Measurements from ENCODE around the gene ATP10A.

Gene ATP10A

DNA sequence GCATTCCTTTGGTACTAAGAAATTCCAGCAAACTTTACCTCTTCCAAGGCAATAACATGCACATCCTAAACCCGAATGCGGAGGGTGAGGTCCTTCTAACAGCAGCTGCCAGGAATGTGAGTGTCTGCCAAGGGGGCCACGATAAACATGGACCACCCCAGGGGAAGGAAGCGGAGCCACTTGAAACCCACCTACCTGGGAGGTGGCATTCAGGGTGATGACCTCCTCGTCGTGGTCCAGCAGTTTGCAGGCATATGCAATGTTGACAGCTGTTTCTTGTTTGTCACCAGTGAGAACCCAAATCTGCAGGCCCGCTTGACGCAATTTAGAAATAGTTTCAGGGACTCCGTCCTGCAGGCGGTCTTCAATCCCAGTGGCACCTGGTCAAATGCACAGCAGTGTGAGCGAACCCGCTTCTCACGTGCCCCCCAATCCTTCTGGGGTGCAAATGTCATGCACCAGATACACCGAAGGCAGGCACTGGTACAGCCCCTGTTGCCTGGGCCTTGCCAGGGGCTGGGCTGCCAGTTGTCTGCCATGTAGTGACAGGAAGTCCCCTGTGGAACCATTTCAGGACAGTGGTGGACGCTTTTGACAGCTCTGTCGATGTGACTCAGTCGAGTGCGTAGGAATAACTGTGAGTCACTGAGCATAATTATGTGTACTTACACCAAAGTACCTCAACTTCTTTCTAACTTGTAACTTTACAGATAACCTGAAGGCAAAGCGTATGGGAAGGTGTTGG lies 161.2 kb downstream of the ATP10A start:
- Histone ChIP-seq H3K4me1 (no peaks in the 10 kb centered on the region), H2AFZ (no peak overlapping the region), H3K9me3 (ENCODE audit: control insufficient read depth, low read length) (no peaks in the 10 kb centered on the region), H3K36me3 (ENCODE audit: control insufficient read depth, insufficient read depth, low read length) (no peaks in the 10 kb centered on the region), H3K79me2 (no peaks in the 10 kb centered on the region), H3K27ac (no peak overlapping the region), H3K9ac (no peak overlapping the region), H3K4me3 (ENCODE audit: low read depth, low read length) (no peak overlapping the region), H3K4me2 (ENCODE audit: low read length) (no peak overlapping the region), H3K27me3 (ENCODE audit: control insufficient read depth, insufficient read depth, low read length) (no peaks in the 10 kb centered on the region)
- TF ChIP-seq, protein P1, sequence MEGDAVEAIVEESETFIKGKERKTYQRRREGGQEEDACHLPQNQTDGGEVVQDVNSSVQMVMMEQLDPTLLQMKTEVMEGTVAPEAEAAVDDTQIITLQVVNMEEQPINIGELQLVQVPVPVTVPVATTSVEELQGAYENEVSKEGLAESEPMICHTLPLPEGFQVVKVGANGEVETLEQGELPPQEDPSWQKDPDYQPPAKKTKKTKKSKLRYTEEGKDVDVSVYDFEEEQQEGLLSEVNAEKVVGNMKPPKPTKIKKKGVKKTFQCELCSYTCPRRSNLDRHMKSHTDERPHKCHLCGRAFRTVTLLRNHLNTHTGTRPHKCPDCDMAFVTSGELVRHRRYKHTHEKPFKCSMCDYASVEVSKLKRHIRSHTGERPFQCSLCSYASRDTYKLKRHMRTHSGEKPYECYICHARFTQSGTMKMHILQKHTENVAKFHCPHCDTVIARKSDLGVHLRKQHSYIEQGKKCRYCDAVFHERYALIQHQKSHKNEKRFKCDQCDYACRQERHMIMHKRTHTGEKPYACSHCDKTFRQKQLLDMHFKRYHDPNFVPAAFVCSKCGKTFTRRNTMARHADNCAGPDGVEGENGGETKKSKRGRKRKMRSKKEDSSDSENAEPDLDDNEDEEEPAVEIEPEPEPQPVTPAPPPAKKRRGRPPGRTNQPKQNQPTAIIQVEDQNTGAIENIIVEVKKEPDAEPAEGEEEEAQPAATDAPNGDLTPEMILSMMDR (IDR thresholded peaks at IDR 0.05) = no peak

DNA sequence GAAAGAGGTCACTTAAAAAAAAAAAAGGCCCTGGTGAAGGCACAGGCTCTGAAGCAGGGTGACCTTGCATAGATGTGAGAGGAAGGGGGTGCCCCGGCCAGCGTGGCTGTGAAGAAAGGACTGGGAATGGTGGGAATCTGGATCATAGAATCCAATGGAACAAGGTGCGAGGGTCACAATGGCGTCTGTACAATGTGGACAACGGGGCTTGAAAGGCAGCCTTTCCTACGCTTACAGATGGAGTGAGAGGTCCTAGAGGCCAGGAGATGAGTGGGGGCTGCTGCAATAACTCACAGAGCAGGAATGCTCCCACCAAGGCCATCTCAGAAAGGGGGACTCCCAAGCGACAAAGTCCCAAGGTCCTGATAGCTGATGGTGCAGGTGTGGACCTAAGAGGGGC lies 162.2 kb downstream of the ATP10A start:
- H3K36me3 ChIP-seq (ENCODE audit: control insufficient read depth, insufficient read depth, low read length) = no peaks in the 10 kb centered on the region
- H3K4me3 ChIP-seq (ENCODE audit: low read depth, low read length) = no peak overlapping the region
- H3K27me3 ChIP-seq (ENCODE audit: control insufficient read depth, insufficient read depth, low read length) = no peaks in the 10 kb centered on the region
- no peak overlapping the region for H2AFZ ChIP-seq
- no peaks in the 10 kb centered on the region for H3K9me3 ChIP-seq (ENCODE audit: control insufficient read depth, low read length)
- H3K4me2 ChIP-seq (ENCODE audit: low read length) = no peak overlapping the region
- TF ChIP-seq, protein P1 (IDR thresholded peaks at IDR 0.05) = no peak
- no peak overlapping the region for H3K27ac ChIP-seq
- no peaks in the 10 kb centered on the region for H3K4me1 ChIP-seq
- no peaks in the 10 kb centered on the region for H3K79me2 ChIP-seq
- no peak overlapping the region for H3K9ac ChIP-seq

DNA sequence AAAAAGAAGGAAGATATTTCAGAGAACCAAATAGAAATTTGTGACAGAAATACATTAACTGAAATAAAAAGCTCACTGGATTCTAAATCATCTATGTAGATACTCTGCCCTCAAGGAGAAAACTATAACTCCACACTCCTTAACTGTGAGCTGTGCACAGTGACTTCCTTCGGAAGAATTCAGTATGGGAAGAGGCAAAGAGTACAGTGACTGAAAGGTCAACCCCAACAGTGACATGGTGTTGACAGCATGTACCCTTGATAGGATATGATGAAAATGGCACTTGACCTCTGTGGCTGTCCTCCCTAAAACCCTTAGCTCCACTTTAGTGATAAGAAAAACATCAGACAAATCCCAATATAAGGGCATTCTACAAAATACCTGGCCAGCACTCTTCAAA lies 165.5 kb downstream of the ATP10A start:
- H3K27ac ChIP-seq = no peak overlapping the region
- H3K36me3 ChIP-seq (ENCODE audit: control insufficient read depth, insufficient read depth, low read length) = no peaks in the 10 kb centered on the region
- H3K4me2 ChIP-seq (ENCODE audit: low read length) = no peak overlapping the region
- H3K4me3 ChIP-seq (ENCODE audit: low read depth, low read length) = no peak overlapping the region
- no peaks in the 10 kb centered on the region for H3K79me2 ChIP-seq
- H2AFZ ChIP-seq = no peak overlapping the region
- TF ChIP-seq, protein P1 (IDR thresholded peaks at IDR 0.05) = no peak
- no peaks in the 10 kb centered on the region for H3K4me1 ChIP-seq
- H3K9me3 ChIP-seq (ENCODE audit: control insufficient read depth, low read length) = no peaks in the 10 kb centered on the region
- H3K27me3 ChIP-seq (ENCODE audit: control insufficient read depth, insufficient read depth, low read length) = no peaks in the 10 kb centered on the region
- H3K9ac ChIP-seq = no peak overlapping the region

DNA sequence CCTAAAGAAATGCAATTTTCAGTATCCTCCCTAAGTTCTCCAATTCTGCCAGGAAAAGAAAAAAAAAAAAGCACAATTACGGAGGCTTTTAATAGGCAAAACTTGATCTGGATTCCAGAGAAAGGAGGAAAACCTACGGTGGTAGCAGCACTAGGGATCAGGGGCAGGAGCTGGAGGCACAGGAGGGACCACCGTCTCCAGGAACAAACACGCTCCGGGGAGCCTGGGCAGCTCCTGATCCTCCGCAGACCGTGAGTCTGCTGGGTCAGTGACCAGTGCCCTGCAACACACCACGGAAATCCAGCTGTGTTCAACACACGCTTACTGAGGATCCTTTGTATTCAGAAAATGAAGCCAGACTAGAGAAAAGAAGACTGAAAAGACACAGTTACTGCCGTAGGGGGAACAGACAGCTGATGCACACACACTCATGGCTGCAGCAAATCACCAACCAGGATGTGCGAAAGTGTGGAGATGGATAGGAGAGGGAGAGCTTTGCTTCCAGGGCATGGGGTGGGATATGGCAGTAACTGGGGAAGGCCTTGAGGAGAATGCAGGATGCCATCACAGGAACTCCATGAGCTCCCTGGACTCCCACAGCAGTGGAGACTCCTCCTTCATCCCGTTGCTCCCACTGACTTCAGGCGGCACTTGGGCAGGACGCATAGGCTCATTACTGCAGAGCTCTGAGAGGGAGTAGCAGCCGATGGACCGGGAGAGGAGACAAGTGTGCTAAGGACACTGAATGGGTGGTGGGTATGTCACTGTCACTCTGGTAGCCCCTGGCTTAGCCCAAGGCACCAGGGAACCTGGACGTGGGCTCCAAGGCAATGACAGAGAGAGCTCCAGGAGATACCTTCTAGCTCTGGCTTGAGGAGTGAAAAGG lies 167.0 kb downstream of the ATP10A start:
- Histone ChIP-seq H3K9ac (no peak overlapping the region), H2AFZ (no peak overlapping the region), H3K27me3 (ENCODE audit: control insufficient read depth, insufficient read depth, low read length) (no peaks in the 10 kb centered on the region), H3K9me3 (ENCODE audit: control insufficient read depth, low read length) (no peaks in the 10 kb centered on the region), H3K79me2 (no peaks in the 10 kb centered on the region), H3K4me3 (ENCODE audit: low read depth, low read length) (no peak overlapping the region), H3K4me2 (ENCODE audit: low read length) (no peak overlapping the region), H3K4me1 (no peaks in the 10 kb centered on the region), H3K27ac (no peak overlapping the region), H3K36me3 (ENCODE audit: control insufficient read depth, insufficient read depth, low read length) (no peaks in the 10 kb centered on the region)
- TF ChIP-seq, protein P1 (IDR thresholded peaks at IDR 0.05) = no peak
